WTC11 (cell line): ENCODE measurements around the gene BICD1. TPM values are rescaled to one million over a fixed set of nuclear protein-coding genes. Genes with fewer than 3 reads are reported as not detected.

Experiments used
- ATAC-seq: fragments of 200-7000 bp; cut with Tn5 transposase; 2 replicates; pipeline ENCODE4 v1.10.0; 2021; ENCODE audit warnings: mild to moderate bottlenecking, moderate library complexity
- CTCF ChIA-PET: fragments of 300-600 bp; sonication (Branson Sonifier 250); formaldehyde crosslinking; loops from one replicate; lab custom pipeline; 2021; ENCODE audit warnings: antibody characterized with exemption; lab: Charles Lee
- POLR2A ChIA-PET: fragments of 350-600 bp; sonication (Branson Sonifier 250); formaldehyde crosslinking; loops from one replicate; lab custom pipeline; 2021; ENCODE audit warnings: antibody characterized with exemption; lab: Charles Lee
- DNase-seq: peaks from one replicate; pipeline ENCODE4 v3.0.0; 2021; ENCODE audit warnings: low spot score
- H3K27ac Mint-ChIP-seq: 2 replicates; pipeline ENCODE4 v1.8.0; 2021; ENCODE audit warnings: mixed read lengths
- H3K27me3 Mint-ChIP-seq: 2 replicates; pipeline ENCODE4 v1.8.0; 2021; ENCODE audit warnings: low read depth, mild to moderate bottlenecking, moderate library complexity, mixed read lengths
- H3K36me3 Mint-ChIP-seq: 2 replicates; pipeline ENCODE4 v1.8.0; 2021; ENCODE audit warnings: mixed read lengths
- H3K4me1 Mint-ChIP-seq: 2 replicates; pipeline ENCODE4 v1.8.0; 2022; ENCODE audit warnings: mixed read lengths
- H3K4me3 Mint-ChIP-seq: 2 replicates; pipeline ENCODE4 v1.8.0; 2021; ENCODE audit warnings: mild to moderate bottlenecking, moderate library complexity, mixed read lengths
- H3K9me3 Mint-ChIP-seq: 2 replicates; pipeline ENCODE4 v1.8.0; 2021; ENCODE audit warnings: mixed read lengths
- KAT7 ChIP-seq: sonication (generic); formaldehyde crosslinking; IDR thresholded peaks from 2 replicates; pipeline ENCODE4 v1.8.1; 2023; ENCODE audit warnings: missing genetic modification reagents, mild to moderate bottlenecking, borderline replicate concordance
- MYBL2 ChIP-seq: sonication (generic); formaldehyde crosslinking; IDR thresholded peaks from 2 replicates; pipeline ENCODE4 v1.8.1; 2023; ENCODE audit warnings: mild to moderate bottlenecking, moderate library complexity, missing genetic modification reagents
- NFATC4 ChIP-seq: fragments of 250-450 bp; sonication (Bioruptor Pico); IDR thresholded peaks from 2 replicates; pipeline ENCODE4 v1.9.0; 2021; ENCODE audit warnings: mild to moderate bottlenecking
- NFYB ChIP-seq: sonication (generic); formaldehyde crosslinking; conservative IDR thresholded peaks from 2 replicates; pipeline ENCODE4 v1.8.0; 2022; ENCODE audit warnings: low read depth, missing genetic modification reagents
- NR2C2 ChIP-seq: sonication (generic); formaldehyde crosslinking; IDR thresholded peaks from 2 replicates; pipeline ENCODE4 v1.8.0; 2022; ENCODE audit warnings: mild to moderate bottlenecking, missing genetic modification reagents
- RORB ChIP-seq: fragments of 250-450 bp; sonication (Bioruptor Pico); IDR thresholded peaks from 2 replicates; pipeline ENCODE4 v1.9.0; 2021; ENCODE audit warnings: mild to moderate bottlenecking
- SOX15 ChIP-seq: fragments of 250-450 bp; sonication (Bioruptor Pico); IDR thresholded peaks from 2 replicates; pipeline ENCODE4 v1.9.0; 2021; ENCODE audit warnings: mild to moderate bottlenecking
- ZNF138 ChIP-seq: sonication (generic); formaldehyde crosslinking; conservative IDR thresholded peaks from 2 replicates; pipeline ENCODE4 v1.8.1; 2022; ENCODE audit warnings: mild to moderate bottlenecking, moderate library complexity, missing genetic modification reagents
- ZNF232 ChIP-seq: sonication (generic); formaldehyde crosslinking; IDR thresholded peaks from 2 replicates; pipeline ENCODE4 v1.8.0; 2022; ENCODE audit warnings: mild to moderate bottlenecking, missing genetic modification reagents
- ZNF263 ChIP-seq: sonication (generic); formaldehyde crosslinking; IDR thresholded peaks from 2 replicates; pipeline ENCODE4 v1.8.1; 2022; ENCODE audit warnings: low read depth, mild to moderate bottlenecking, moderate library complexity, missing genetic modification reagents
- ZNF396 ChIP-seq: fragments of 250-450 bp; sonication (Bioruptor Pico); IDR thresholded peaks from 2 replicates; pipeline ENCODE4 v1.8.0; 2021; ENCODE audit warnings: mild to moderate bottlenecking, moderate library complexity, borderline replicate concordance
- total RNA-seq: library from RNA; stranded (reverse); gene quantifications from 3 replicates; pipeline ENCODE4 v1.2.3, GENCODE V29; 2021
- TF ChIP-seq, protein P1 (sequence below): sonication (generic); formaldehyde crosslinking; IDR thresholded peaks from 2 replicates; pipeline ENCODE4 v1.8.0; 2022; ENCODE audit warnings: mild to moderate bottlenecking, missing genetic modification reagents
- TF ChIP-seq, protein P2 (sequence below): sonication (generic); formaldehyde crosslinking; conservative IDR thresholded peaks from 2 replicates; pipeline ENCODE4 v1.8.1; 2022; ENCODE audit warnings: mild to moderate bottlenecking, missing genetic modification reagents
- TF ChIP-seq, protein P3 (sequence below): fragments of 250-450 bp; sonication (Bioruptor Pico); IDR thresholded peaks from 2 replicates; pipeline ENCODE4 v1.9.0; 2021; ENCODE audit warnings: moderate library complexity, mild to moderate bottlenecking, inconsistent platforms, borderline replicate concordance
- TF ChIP-seq, protein P4 (sequence below): sonication (generic); formaldehyde crosslinking; IDR thresholded peaks from 2 replicates; pipeline ENCODE4 v1.8.1; 2023; ENCODE audit warnings: mild to moderate bottlenecking, moderate library complexity, missing genetic modification reagents
- TF ChIP-seq, protein P5 (sequence below): sonication (generic); formaldehyde crosslinking; IDR thresholded peaks from 2 replicates; pipeline ENCODE4 v1.8.1; 2022; ENCODE audit warnings: mild to moderate bottlenecking, missing genetic modification reagents, moderate library complexity, borderline replicate concordance
- TF ChIP-seq, protein P6 (sequence below): sonication (generic); formaldehyde crosslinking; IDR thresholded peaks from 2 replicates; pipeline ENCODE4 v1.8.0; 2022; ENCODE audit warnings: mild to moderate bottlenecking, missing genetic modification reagents
- TF ChIP-seq, protein P7 (sequence below): sonication (generic); formaldehyde crosslinking; IDR thresholded peaks from 2 replicates; pipeline ENCODE4 v1.8.0; 2023; ENCODE audit warnings: missing genetic modification reagents, mild to moderate bottlenecking, borderline replicate concordance

BICD1 gene
- total RNA-seq, 1 experiment from 2014 or later = 69.4 TPM

DNA sequence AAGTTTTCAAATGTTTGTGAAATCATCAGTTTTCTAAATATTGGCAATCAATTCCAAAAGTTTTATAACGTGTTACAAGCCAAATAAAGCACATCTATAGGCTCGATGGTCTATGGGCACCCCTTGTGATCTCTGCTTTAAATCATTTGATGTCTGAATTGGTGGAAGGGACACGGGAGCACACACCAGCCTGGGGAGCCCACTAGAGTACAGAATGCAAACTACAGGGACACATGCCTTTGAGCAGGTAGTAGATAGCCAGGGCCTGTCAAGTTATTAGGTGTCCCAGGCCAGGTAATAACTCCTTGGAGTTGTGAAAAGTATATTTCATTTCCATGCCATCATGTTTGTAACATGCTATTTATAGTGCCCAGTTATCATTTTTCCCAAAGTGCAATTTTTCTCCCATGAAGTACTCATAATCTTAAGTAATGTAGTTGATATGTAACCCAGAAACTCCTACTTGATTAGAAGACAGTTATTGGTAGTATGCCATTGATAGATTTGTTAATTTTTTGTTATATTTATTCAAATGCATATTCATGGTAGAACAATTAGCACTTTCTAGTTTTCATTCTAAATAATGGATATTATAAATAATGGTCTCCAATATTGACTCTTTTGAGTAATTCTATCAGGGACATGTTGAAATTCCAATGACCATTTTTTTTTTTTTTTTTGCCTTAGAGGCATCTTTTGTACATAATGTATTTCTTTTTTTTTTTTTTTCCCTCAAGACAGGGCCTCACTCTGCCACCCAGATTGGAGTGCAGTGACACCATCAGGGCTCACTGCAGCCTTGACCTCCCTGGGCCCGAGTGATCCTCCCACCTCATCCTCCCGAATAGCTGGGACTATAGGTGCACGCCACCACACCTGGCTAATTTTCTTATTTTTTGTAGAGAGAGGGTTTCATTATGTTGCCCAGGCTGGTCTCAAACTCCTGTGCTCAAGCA, 195.8 kb downstream of the BICD1 start:
- ATAC-seq (peak; percentile 86), DNase-seq (peak; percentile 40)
- Mint-ChIP-seq H3K9me3 (no peaks in the 10 kb centered on the region), H3K4me1 (0 out of 2 replicates have a peak, but pooled peaks cover 1% of the 10 kb centered on the region), H3K27me3 (no peaks in the 10 kb centered on the region), H3K36me3 (peaks cover 12% of the 10 kb centered on the region), H3K4me3 (no peak overlapping the region)
- POLR2A ChIA-PET = no interaction called here
- CTCF ChIA-PET = no interaction called here
- TF ChIP-seq RORB (CRISPR knock-in tag) (no peak), MYBL2 (no peak), ZNF263 (CRISPR knock-in tag) (no peak), NR2C2 (CRISPR knock-in tag) (no peak), NFYB (CRISPR knock-in tag) (no peak), SOX15 (CRISPR knock-in tag) (no peak), ZNF138 (CRISPR knock-in tag) (no peak), NFATC4 (CRISPR knock-in tag) (no peak), ZNF396 (CRISPR knock-in tag) (no peak)
- TF ChIP-seq, protein P1, sequence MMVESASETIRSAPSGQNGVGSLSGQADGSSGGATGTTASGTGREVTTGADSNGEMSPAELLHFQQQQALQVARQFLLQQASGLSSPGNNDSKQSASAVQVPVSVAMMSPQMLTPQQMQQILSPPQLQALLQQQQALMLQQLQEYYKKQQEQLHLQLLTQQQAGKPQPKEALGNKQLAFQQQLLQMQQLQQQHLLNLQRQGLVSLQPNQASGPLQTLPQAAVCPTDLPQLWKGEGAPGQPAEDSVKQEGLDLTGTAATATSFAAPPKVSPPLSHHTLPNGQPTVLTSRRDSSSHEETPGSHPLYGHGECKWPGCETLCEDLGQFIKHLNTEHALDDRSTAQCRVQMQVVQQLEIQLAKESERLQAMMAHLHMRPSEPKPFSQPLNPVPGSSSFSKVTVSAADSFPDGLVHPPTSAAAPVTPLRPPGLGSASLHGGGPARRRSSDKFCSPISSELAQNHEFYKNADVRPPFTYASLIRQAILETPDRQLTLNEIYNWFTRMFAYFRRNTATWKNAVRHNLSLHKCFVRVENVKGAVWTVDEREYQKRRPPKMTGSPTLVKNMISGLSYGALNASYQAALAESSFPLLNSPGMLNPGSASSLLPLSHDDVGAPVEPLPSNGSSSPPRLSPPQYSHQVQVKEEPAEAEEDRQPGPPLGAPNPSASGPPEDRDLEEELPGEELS (CRISPR knock-in tag) = no peak
- TF ChIP-seq, protein P2, sequence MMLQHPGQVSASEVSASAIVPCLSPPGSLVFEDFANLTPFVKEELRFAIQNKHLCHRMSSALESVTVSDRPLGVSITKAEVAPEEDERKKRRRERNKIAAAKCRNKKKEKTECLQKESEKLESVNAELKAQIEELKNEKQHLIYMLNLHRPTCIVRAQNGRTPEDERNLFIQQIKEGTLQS (CRISPR knock-in tag) = no peak
- TF ChIP-seq, protein P3, sequence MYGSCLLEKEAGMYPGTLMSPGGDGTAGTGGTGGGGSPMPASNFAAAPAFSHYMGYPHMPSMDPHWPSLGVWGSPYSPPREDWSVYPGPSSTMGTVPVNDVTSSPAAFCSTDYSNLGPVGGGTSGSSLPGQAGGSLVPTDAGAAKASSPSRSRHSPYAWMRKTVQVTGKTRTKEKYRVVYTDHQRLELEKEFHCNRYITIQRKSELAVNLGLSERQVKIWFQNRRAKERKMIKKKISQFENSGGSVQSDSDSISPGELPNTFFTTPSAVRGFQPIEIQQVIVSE (CRISPR knock-in tag) = no peak
- TF ChIP-seq, protein P4, sequence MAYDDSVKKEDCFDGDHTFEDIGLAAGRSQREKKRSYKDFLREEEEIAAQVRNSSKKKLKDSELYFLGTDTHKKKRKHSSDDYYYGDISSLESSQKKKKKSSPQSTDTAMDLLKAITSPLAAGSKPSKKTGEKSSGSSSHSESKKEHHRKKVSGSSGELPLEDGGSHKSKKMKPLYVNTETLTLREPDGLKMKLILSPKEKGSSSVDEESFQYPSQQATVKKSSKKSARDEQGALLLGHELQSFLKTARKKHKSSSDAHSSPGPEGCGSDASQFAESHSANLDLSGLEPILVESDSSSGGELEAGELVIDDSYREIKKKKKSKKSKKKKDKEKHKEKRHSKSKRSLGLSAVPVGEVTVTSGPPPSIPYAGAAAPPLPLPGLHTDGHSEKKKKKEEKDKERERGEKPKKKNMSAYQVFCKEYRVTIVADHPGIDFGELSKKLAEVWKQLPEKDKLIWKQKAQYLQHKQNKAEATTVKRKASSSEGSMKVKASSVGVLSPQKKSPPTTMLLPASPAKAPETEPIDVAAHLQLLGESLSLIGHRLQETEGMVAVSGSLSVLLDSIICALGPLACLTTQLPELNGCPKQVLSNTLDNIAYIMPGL (CRISPR knock-in tag) = no peak
- TF ChIP-seq, all 79 proteins: peak for 0
- no peak overlapping the region for H3K27ac Mint-ChIP-seq

DNA sequence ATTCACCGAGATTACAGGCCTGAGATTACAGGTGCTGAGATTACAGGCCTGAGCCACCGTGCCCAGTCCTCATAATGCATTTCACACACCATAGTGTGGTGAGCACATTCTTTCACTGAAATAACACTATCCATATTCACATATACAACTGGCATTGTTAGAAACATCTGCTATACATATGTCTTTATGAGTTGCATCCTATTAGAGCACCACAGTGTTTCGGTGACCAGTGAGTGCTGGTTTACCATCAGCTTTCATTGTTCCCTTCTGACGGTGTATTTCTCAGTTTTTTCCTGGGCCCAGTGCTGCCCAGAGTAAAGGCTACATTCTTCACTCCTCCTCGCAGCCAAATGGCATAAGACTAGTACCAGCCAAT, 196.5 kb downstream of the BICD1 start:
- TF ChIP-seq, protein P5, sequence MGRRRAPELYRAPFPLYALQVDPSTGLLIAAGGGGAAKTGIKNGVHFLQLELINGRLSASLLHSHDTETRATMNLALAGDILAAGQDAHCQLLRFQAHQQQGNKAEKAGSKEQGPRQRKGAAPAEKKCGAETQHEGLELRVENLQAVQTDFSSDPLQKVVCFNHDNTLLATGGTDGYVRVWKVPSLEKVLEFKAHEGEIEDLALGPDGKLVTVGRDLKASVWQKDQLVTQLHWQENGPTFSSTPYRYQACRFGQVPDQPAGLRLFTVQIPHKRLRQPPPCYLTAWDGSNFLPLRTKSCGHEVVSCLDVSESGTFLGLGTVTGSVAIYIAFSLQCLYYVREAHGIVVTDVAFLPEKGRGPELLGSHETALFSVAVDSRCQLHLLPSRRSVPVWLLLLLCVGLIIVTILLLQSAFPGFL (CRISPR knock-in tag) = no peak
- TF ChIP-seq NR2C2 (CRISPR knock-in tag) (no peak), ZNF138 (CRISPR knock-in tag) (no peak), ZNF232 (CRISPR knock-in tag) (no peak), KAT7 (CRISPR knock-in tag) (no peak)
- TF ChIP-seq, protein P6, sequence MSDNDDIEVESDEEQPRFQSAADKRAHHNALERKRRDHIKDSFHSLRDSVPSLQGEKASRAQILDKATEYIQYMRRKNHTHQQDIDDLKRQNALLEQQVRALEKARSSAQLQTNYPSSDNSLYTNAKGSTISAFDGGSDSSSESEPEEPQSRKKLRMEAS (CRISPR knock-in tag) = no peak
- TF ChIP-seq, protein P7, sequence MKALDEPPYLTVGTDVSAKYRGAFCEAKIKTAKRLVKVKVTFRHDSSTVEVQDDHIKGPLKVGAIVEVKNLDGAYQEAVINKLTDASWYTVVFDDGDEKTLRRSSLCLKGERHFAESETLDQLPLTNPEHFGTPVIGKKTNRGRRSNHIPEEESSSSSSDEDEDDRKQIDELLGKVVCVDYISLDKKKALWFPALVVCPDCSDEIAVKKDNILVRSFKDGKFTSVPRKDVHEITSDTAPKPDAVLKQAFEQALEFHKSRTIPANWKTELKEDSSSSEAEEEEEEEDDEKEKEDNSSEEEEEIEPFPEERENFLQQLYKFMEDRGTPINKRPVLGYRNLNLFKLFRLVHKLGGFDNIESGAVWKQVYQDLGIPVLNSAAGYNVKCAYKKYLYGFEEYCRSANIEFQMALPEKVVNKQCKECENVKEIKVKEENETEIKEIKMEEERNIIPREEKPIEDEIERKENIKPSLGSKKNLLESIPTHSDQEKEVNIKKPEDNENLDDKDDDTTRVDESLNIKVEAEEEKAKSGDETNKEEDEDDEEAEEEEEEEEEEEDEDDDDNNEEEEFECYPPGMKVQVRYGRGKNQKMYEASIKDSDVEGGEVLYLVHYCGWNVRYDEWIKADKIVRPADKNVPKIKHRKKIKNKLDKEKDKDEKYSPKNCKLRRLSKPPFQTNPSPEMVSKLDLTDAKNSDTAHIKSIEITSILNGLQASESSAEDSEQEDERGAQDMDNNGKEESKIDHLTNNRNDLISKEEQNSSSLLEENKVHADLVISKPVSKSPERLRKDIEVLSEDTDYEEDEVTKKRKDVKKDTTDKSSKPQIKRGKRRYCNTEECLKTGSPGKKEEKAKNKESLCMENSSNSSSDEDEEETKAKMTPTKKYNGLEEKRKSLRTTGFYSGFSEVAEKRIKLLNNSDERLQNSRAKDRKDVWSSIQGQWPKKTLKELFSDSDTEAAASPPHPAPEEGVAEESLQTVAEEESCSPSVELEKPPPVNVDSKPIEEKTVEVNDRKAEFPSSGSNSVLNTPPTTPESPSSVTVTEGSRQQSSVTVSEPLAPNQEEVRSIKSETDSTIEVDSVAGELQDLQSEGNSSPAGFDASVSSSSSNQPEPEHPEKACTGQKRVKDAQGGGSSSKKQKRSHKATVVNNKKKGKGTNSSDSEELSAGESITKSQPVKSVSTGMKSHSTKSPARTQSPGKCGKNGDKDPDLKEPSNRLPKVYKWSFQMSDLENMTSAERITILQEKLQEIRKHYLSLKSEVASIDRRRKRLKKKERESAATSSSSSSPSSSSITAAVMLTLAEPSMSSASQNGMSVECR (CRISPR knock-in tag) = no peak

More for the DNA sequence above, 196.5 kb downstream of the BICD1 start:
- Mint-ChIP-seq H3K27ac (0 out of 2 replicates have a peak overlapping the region, but pooled peaks have one; percentile 4), H3K27me3 (no peaks in the 10 kb centered on the region), H3K4me1 (peaks cover 7% of the 10 kb centered on the region; the same call in 1 of the 2 replicates), H3K36me3 (peaks cover 12% of the 10 kb centered on the region), H3K4me3 (no peak overlapping the region), H3K9me3 (no peaks in the 10 kb centered on the region)
- POLR2A ChIA-PET = no interaction called here
- CTCF ChIA-PET = no interaction called here
- no peak for ATAC-seq
- DNase-seq = no peak
